ENCODE data around the gene PLEKHM2. TPM values are rescaled to one million over a fixed set of nuclear protein-coding genes. Genes with fewer than 3 reads are reported as not detected.
"Not testable (repeated sequence)": the region's sequence is repeated elsewhere in the genome, so short reads cannot be mapped to it uniquely, and the experiment has no call there.

Gene PLEKHM2
- total RNA-seq, result 80.3 and 90.4 TPM in 2 replicates
- polyA plus RNA-seq (2012), result 86.9 TPM

GRCh38 chr1:15684042-15684461 is at the start of gene PLEKHM2:
TSS of gene PLEKHM2 (plus strand) at chr1:15684320. CDS start at chr1:15684559, 239 bp downstream.
- peak; percentile 51 for DNase-seq (ENCODE audit: low read depth)

- no peak for DNase-seq (ENCODE audit: low read depth)
Observed at GRCh38 chr1:15636436-15636835, 47.7 kb upstream of the PLEKHM2 start.

GRCh38 chr1:15637826-15638225 is 46.3 kb upstream of the PLEKHM2 start:
- no peak for DNase-seq (ENCODE audit: low read depth)

GRCh38 chr1:15639262-15639661 is 44.9 kb upstream of the PLEKHM2 start:
- no peak for DNase-seq (ENCODE audit: low read depth)

GRCh38 chr1:15639931-15640330 is 44.2 kb upstream of the PLEKHM2 start:
- no peak for DNase-seq (ENCODE audit: low read depth)

GRCh38 chr1:15640667-15641066 is 43.5 kb upstream of the PLEKHM2 start:
- DNase-seq (ENCODE audit: low read depth), result no peak

- DNase-seq (ENCODE audit: low read depth), result no peak
Observed at GRCh38 chr1:15649937-15650336, 34.2 kb upstream of the PLEKHM2 start.

- DNase-seq (ENCODE audit: low read depth), result no peak
Observed at GRCh38 chr1:15650433-15650832, 33.7 kb upstream of the PLEKHM2 start.

- not testable (repeated sequence) for DNase-seq (ENCODE audit: low read depth)
Observed at GRCh38 chr1:15652130-15652529, 32.0 kb upstream of the PLEKHM2 start.

GRCh38 chr1:15654091-15654690 is 29.9 kb upstream of the PLEKHM2 start:
- DNase-seq (ENCODE audit: low read depth), result peak; percentile 12

- DNase-seq (ENCODE audit: low read depth), result peak; percentile 56
Observed at GRCh38 chr1:15656464-15656863, 27.7 kb upstream of the PLEKHM2 start.

- DNase-seq (ENCODE audit: low read depth), result no peak
Observed at GRCh38 chr1:15657021-15657420, 27.1 kb upstream of the PLEKHM2 start.

- DNase-seq (ENCODE audit: low read depth), result no peak
Observed at GRCh38 chr1:15660151-15660550, 24.0 kb upstream of the PLEKHM2 start.

GRCh38 chr1:15662477-15662876 is 21.6 kb upstream of the PLEKHM2 start:
- no peak for DNase-seq (ENCODE audit: low read depth)

- no peak for DNase-seq (ENCODE audit: low read depth)
Observed at GRCh38 chr1:15663925-15664324, 20.2 kb upstream of the PLEKHM2 start.

GRCh38 chr1:15667362-15667761 is 16.8 kb upstream of the PLEKHM2 start:
- DNase-seq (ENCODE audit: low read depth), result no peak

- DNase-seq (ENCODE audit: low read depth), result no peak
Observed at GRCh38 chr1:15668089-15668754, 15.9 kb upstream of the PLEKHM2 start.

GRCh38 chr1:15669074-15669473 is 15.0 kb upstream of the PLEKHM2 start:
- DNase-seq (ENCODE audit: low read depth), result no peak

- DNase-seq (ENCODE audit: low read depth), result no peak
Observed at GRCh38 chr1:15669864-15670263, 14.3 kb upstream of the PLEKHM2 start.

GRCh38 chr1:15671430-15671829 is 12.7 kb upstream of the PLEKHM2 start:
- DNase-seq (ENCODE audit: low read depth), result no peak

- DNase-seq (ENCODE audit: low read depth), result no peak
Observed at GRCh38 chr1:15674386-15675159, 9.5 kb upstream of the PLEKHM2 start.

- DNase-seq (ENCODE audit: low read depth), result no peak
Observed at GRCh38 chr1:15676010-15676409, 8.1 kb upstream of the PLEKHM2 start.

Measured in myocyte (in vitro differentiated cells).